Stimulated activated naive CD8-positive, alpha-beta T cell treated with anti-CD3 and anti-CD28 coated beads, Interleukin-15, amount 100 ng/mL, for 72 hours (primary cell): ENCODE results near the gene MARK2.

Experiments used
- ATAC-seq: fragments of 150-1000 bp; cut with Tn5 transposase; 2 replicates; pipeline ENCODE4 v1.10.0; 2021; ENCODE audit warnings: mild to moderate bottlenecking, moderate library complexity
- DNase-seq, 2 donors: peaks; one replicate each; pipeline ENCODE4 v3.0.0; 2021 to 2022
- H3K27ac Mint-ChIP-seq, 2 donors: one replicate each; pipeline ENCODE4 v1.8.0; 2022; ENCODE audit warnings: mild to moderate bottlenecking in 2 of 2, mixed read lengths in 2 of 2, moderate library complexity in 2 of 2
- H3K27me3 Mint-ChIP-seq: one replicate; pipeline ENCODE4 v1.8.0; 2022; ENCODE audit warnings: mixed read lengths
- H3K4me1 Mint-ChIP-seq: one replicate; pipeline ENCODE4 v1.8.0; 2022; ENCODE audit warnings: mild to moderate bottlenecking, mixed read lengths
- H3K4me3 Mint-ChIP-seq, 2 donors: one replicate each; pipeline ENCODE4 v1.8.0; 2022; ENCODE audit warnings: mild to moderate bottlenecking in 2 of 2, mixed read lengths in 2 of 2, moderate library complexity in 1 of 2
- H3K9me3 Mint-ChIP-seq, 2 donors: one replicate each; pipeline ENCODE4 v1.8.0; 2022; ENCODE audit warnings: mixed read lengths in 2 of 2

The MARK2 gene

DNA sequence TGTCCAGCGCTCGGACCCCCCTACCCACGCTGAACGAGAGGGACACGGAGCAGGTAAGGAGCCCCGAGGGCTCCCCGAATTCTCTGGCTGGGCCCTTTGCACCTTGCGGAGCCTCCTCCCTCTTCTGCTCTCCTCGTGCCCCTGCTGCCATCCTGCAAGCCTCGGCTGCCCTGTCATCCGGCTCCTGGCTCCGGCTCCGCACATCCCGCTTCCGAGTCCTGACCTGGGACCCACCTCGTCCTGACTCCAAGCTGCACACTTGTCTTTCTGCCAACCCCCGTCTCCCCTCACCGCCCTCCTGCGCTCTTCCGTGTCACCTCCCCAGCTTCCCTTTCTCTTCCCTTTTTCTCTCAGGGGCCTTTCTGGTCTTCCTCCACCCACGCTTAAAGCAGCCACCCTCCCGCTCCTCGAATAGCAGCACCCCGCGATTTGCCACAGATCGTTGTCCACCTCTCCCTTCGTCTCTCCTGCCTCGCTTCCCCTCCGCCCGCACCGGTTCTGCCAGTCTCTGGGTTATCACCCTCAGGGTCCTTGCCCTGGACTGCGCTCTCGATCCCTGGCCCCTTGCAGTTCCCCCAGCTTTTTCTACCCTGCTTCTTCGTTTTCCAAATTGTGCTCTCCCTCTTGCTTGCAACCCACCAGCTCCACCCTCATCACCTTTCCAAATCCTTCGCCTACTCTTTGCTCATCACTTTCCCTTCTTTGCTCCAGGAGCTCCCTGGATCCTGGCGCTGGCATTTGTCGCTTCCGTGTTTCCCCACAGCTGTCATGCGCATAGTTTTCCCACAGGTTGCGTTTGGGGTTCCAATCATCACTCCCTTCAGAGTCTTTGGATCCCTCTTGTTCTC lies 822 bp downstream of the MARK2 start:
- DNase-seq (peak; percentile 19 to 38), ATAC-seq (no peak)
- Mint-ChIP-seq H3K27me3 (no peaks in the 10 kb centered on the region), H3K9me3 (no peaks in the 10 kb centered on the region), H3K4me3 (peak overlapping the region; percentile 92 to 96), H3K27ac (peak overlapping the region; percentile 97 to 99), H3K4me1 (peaks cover 60% of the 10 kb centered on the region)

DNA sequence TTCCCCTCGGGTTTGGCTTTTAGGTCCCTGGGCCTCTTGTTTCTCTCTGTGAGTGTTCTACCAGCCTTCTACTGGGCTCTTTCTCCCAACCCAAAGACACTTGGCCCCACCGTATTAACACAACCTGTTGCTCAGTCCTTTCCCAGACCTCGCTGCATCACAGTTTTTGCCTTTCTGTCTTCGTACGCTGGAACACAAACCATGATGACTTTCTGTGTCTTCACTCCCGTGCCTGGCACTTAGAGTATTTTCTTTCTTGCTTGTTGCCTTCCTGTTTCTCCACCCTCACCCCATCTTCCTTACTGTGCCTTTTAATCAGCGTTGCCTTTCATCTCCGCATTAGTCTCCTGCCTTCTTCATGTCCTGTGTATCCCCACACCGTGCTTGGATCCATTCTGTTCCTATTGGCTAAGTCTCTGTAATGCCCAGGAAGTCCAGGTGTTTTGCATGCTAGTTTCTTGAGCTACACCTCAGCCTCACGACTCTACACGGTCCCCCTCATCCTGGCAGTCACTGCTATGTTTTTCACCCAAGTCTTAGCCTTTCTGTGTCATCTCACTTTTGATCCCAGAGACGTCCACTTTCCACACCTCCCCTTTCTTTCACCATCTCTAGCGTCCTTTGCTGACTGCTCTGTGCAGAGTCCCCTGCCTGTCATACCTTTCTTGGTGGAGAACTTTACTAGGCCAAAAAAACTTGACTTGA lies 1.6 kb downstream of the MARK2 start:
- Mint-ChIP-seq H3K27me3 (no peaks in the 10 kb centered on the region), H3K9me3 (no peaks in the 10 kb centered on the region), H3K27ac (peak overlapping the region; percentile 97 to 99), H3K4me1 (peaks cover 68% of the 10 kb centered on the region), H3K4me3 (peak overlapping the region; percentile 92 to 96)
- ATAC-seq: no peak
- DNase-seq: no peak

DNA sequence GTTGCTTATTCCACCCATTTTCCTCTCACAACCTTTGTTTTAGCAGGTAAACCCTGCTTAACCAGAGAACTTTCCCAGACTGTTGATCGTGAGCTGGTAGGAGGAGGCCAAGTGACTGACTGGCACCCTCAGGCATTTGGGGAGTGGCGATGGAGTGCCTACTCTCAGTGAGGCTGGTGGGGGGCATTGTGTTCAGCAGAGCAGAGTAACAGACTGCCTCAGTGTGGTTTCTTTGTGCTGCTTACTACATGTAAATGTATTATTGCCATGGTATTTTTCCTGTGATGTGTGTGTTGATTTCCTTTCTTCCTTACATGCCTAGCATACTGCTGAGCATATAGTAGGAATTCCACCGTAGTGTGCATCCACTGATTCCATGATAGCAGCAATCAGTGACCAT lies 2.6 kb downstream of the MARK2 start:
- no peaks in the 10 kb centered on the region for H3K9me3 Mint-ChIP-seq
- peaks cover 75% of the 10 kb centered on the region for H3K4me1 Mint-ChIP-seq
- peak overlapping the region; percentile 92 to 96 for H3K4me3 Mint-ChIP-seq
- DNase-seq (no peak), ATAC-seq (no peak)
- H3K27me3 Mint-ChIP-seq: no peaks in the 10 kb centered on the region
- H3K27ac Mint-ChIP-seq: peak overlapping the region in 1 of 2 donors; percentile 17

DNA sequence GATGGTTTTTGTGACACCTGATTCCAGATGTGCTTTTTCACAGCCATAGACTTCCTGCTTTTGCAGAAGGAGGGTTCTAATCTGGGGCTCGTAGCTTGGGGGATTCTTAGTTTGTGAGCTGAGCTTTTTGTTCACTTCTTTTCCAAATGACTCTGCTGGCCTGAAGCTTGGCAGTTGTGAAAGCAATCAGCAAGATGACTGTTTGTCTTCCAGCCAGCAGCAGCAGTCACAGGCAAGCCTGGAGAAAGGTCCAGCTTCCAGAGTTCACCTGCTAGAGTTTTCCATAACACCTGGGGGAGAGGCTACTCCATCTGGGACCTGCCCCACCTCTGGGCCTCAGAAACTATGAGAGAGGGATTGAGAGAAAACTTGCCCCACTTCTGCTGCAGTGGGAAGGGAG lies 4.1 kb downstream of the MARK2 start:
- peaks cover 74% of the 10 kb centered on the region for H3K4me1 Mint-ChIP-seq
- H3K27ac Mint-ChIP-seq: peak overlapping the region; percentile 19 to 28
- no peaks in the 10 kb centered on the region for H3K9me3 Mint-ChIP-seq
- peak overlapping the region in 1 of 2 donors; percentile 25 for H3K4me3 Mint-ChIP-seq
- no peak for ATAC-seq
- DNase-seq: no peak
- no peaks in the 10 kb centered on the region for H3K27me3 Mint-ChIP-seq

DNA sequence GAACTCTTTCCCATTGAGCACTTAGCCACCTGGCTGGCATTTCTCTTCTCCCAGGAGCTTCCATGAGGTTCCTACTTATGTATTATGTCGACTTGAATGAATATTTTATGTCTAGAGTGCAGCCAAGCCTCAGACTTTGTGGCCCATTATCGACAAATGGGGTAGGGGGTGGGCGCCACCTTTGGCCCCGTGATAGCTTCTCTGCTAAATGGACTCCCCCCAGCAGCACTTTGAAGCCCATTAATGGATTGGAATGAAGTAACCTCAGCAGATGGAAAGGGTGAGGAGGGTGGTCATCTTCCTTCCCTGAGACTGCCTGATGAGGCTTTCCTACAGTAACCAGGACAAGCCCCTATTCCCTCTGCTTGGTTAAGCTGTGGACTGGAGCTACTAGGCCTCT lies 5.9 kb downstream of the MARK2 start:
- Mint-ChIP-seq H3K27me3 (no peaks in the 10 kb centered on the region), H3K9me3 (no peaks in the 10 kb centered on the region), H3K4me1 (peaks cover 88% of the 10 kb centered on the region), H3K27ac (no peak overlapping the region), H3K4me3 (no peak overlapping the region)
- DNase-seq (no peak), ATAC-seq (no peak)

DNA sequence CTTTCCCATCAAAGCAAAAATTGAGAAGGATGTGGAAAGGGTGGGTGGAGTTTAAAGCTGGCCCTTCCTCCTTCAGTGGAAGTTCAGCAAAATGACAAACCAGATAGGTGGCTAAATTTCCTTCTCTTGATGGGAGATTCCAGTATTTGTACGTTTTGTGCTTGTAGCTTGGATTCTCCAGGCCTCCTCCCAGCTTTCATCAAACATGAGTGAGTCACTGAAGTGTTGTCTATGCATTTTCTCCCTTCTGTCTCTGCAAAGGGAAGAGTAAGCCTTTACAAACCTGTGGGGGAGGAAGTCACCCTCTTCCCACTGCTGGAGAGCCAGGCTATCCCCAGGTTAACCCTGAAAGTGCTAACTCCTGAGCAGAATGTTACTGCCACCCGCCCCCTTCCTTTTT lies 6.4 kb downstream of the MARK2 start:
- DNase-seq: no peak
- Mint-ChIP-seq H3K27ac (peak overlapping the region in 1 of 2 donors; percentile 48), H3K4me1 (peaks cover 90% of the 10 kb centered on the region), H3K27me3 (no peaks in the 10 kb centered on the region), H3K4me3 (no peak overlapping the region), H3K9me3 (no peaks in the 10 kb centered on the region)
- no peak for ATAC-seq

DNA sequence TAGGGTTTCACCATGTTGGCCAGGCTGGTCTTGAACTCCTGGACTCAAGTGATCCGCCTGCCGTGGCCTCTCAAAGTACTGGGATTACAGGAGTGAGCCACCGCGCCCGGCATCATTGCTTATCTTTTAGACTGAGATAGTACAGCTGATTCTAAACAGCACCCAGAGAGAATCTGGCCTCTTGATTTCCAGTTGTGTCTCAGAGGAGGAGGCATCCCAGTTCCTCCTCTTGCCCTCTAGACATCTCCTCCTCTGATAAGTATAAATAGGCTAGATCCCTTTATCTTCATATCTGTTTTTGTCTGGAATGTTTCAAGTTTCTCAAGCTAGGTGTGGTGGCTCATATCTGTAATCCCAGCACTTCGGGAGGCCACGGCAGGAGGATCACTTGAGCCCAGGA lies 7.0 kb downstream of the MARK2 start:
- Mint-ChIP-seq H3K4me1 (peaks cover 90% of the 10 kb centered on the region), H3K27ac (peak overlapping the region in 1 of 2 donors; percentile 50), H3K4me3 (no peak overlapping the region), H3K9me3 (no peaks in the 10 kb centered on the region), H3K27me3 (no peaks in the 10 kb centered on the region)
- no peak for DNase-seq
- ATAC-seq: no peak

DNA sequence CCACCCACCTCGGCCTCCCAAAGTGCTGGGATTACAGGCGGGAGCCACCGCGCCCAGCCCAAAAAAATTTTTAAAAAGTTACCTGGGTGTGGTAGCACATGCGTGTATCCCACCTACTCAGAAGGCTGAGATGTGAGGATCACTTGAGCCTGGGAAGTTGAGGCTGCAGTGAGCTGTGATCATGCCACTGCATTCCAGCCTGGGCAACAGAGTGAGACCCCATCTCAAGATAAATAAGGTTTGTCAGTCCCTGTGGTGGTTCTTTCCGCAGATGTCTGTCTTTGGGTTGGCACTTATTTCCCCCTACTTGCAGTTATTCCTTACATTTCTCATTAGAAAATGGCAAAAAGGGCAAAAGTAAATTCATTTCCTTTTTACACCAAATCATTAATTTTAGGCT lies 8.0 kb downstream of the MARK2 start:
- no peak for ATAC-seq
- no peak for DNase-seq
- Mint-ChIP-seq H3K27ac (peak overlapping the region; percentile 71 to 86), H3K9me3 (no peaks in the 10 kb centered on the region), H3K27me3 (no peaks in the 10 kb centered on the region), H3K4me1 (peaks cover 90% of the 10 kb centered on the region), H3K4me3 (no peak overlapping the region)

DNA sequence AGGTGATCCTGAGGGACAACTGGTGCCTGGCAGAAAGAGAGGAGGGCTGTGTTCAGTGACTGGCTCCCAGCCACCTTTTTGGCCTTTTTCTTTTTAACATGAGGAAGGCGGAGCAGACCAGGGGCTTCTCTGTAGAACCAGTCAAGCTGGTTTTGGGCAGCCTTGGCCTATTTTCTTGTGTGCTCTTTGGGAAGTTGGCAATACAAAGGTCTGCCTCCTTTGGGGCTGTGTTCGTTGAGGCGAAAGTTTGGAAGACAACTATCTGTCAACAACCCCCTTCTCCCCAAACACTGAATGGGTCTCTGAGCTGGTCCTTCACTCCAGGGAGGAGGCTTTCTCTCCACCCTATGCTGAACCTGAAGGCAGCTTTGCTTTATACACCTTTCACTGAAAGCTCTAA lies 8.5 kb downstream of the MARK2 start:
- no peak overlapping the region for H3K4me3 Mint-ChIP-seq
- DNase-seq (no peak), ATAC-seq (no peak)
- no peaks in the 10 kb centered on the region for H3K9me3 Mint-ChIP-seq
- peaks cover 90% of the 10 kb centered on the region for H3K4me1 Mint-ChIP-seq
- H3K27ac Mint-ChIP-seq: peak overlapping the region; percentile 71 to 86
- H3K27me3 Mint-ChIP-seq: no peaks in the 10 kb centered on the region

DNA sequence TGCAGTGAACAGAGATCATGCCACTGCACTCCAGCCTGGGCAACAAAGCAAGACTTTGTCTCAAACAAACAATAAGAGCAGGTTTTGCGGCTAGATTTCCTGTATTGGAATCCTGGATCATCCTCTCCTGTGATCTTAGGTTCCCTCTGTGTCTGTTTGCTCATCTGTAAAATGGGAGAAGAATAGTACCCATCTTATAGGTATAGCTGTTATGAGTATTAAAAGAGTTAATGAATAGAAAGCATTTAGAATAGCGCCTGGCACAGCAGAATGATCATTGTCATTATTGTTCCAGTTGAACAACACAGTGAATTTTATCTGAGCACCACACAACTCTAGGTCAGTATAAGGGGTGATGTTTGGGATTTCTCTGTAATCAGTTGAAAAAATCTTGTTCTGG lies 10.8 kb downstream of the MARK2 start:
- no peaks in the 10 kb centered on the region for H3K9me3 Mint-ChIP-seq
- H3K4me1 Mint-ChIP-seq: peaks cover 79% of the 10 kb centered on the region
- H3K27ac Mint-ChIP-seq: no peak overlapping the region
- H3K27me3 Mint-ChIP-seq: no peaks in the 10 kb centered on the region
- DNase-seq (no peak), ATAC-seq (no peak)
- no peak overlapping the region for H3K4me3 Mint-ChIP-seq

DNA sequence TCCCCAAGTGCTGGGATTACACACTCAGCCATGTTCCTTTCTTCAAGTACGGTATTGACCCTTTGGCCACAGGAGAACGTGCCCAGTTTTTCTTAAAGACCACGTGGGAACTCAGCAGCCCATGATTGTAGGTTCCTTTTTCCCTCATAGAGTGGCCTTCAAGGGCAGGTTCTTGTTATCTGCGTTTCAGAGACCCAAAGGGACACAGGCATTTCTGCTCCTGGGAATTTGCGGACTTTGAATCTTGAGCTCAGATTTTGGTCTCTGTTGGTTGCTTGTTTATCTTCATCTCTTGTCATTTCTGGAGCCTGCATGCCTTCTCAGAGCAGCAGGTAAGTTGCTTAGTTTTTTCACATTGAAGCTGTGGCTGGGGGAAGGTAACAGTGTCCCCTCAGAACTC lies 12.0 kb downstream of the MARK2 start:
- peak overlapping the region; percentile 70 to 85 for H3K4me3 Mint-ChIP-seq

DNA sequence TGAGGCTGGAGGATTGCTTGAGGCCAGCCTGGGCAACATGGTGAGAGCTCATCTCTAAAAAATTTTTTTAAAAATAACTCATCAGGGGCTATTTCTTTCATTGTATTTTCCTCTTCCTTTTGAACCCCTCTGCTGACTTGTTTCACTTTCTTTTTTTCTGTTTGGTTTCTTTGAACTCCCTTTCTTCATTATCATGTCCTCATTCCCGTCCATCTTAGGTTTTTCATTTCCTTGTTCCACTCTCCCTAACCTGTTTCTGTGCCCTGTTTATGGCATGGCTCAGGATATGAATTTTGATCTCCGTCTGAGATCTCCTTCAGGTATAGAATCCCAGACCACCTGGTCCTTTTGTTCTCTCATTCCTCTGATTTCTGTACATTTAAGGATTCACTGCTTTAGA lies 12.5 kb downstream of the MARK2 start:
- ATAC-seq (no peak), DNase-seq (no peak)
- Mint-ChIP-seq H3K27me3 (no peaks in the 10 kb centered on the region), H3K4me1 (peaks cover 79% of the 10 kb centered on the region), H3K27ac (peak overlapping the region; percentile 90 to 91), H3K9me3 (no peaks in the 10 kb centered on the region), H3K4me3 (peak overlapping the region; percentile 70 to 85)

More for the DNA sequence above, 12.0 kb downstream of the MARK2 start:
- H3K4me1 Mint-ChIP-seq: peaks cover 77% of the 10 kb centered on the region
- H3K27me3 Mint-ChIP-seq: no peaks in the 10 kb centered on the region
- no peak for ATAC-seq
- H3K27ac Mint-ChIP-seq: peak overlapping the region; percentile 54 to 90
- no peak for DNase-seq
- H3K9me3 Mint-ChIP-seq: no peaks in the 10 kb centered on the region

DNA sequence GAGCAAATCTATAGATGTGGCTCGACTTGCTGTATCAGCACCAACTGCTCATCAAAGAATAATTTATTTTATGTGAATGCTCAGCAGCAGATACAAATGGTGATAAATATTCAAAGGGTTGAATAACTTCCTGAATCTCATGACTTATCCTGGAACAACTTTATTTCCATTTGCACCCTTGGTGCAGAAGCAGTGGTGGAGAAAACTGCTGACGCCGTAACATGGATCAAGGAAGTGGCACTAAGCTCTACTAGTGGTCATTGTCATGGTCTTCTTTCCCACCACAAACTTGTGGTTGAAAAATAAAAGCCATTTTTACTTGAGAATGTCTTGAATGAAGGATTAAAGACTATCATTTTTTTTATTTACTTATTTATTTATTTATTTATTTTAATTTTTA lies 14.6 kb downstream of the MARK2 start:
- no peak for DNase-seq
- Mint-ChIP-seq H3K4me3 (no peak overlapping the region), H3K9me3 (no peaks in the 10 kb centered on the region), H3K4me1 (peaks cover 74% of the 10 kb centered on the region), H3K27ac (no peak overlapping the region), H3K27me3 (no peaks in the 10 kb centered on the region)
- ATAC-seq: no peak

DNA sequence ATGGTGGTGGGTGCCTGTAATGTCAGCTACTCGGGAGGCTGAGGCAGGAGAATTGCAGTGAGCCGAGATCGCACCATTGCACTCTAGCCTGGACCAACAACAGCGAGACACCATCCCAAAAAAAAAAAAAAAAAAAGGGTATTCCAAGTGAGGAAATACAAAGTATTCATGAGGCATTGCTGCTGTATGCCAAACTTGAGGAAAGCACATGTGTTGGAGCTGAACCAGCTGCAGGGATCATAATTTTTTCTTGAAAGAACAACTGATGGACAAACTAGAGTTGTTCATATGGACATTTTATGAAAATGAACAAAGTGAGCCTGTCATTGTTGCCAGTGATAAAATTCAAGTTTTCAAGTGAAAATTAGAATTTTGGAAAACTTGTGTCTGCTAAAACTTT lies 15.8 kb downstream of the MARK2 start:
- Mint-ChIP-seq H3K27ac (no peak overlapping the region), H3K9me3 (no peaks in the 10 kb centered on the region), H3K27me3 (no peaks in the 10 kb centered on the region), H3K4me1 (peaks cover 71% of the 10 kb centered on the region), H3K4me3 (no peak overlapping the region)
- no peak for ATAC-seq
- DNase-seq: no peak

DNA sequence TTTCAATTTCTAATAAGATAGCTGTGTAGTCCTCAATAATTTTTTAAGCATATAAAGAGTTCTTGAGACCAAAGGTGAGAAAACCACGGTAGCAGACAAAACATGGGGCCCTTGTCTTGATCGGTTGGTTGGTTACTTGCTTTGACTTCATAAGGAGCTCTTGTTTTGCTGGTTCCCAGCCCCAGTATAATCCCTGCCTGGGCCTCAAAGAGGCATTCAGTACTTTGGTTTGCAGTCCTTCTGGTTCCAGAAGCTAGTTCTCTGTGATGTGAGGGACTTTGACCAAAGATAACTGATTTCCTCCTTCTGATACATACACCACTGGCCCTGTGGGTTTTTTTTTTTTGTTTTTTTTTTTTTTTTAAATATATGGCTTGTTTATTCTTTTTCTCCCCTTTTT lies 17.1 kb downstream of the MARK2 start:
- DNase-seq: peak in 1 of 2 donors; percentile 25
- ATAC-seq: peak; percentile 80
- Mint-ChIP-seq H3K4me3 (peak overlapping the region; percentile 48 to 57), H3K4me1 (peaks cover 58% of the 10 kb centered on the region), H3K27me3 (no peaks in the 10 kb centered on the region), H3K9me3 (no peaks in the 10 kb centered on the region), H3K27ac (no peak overlapping the region)
